ENCODE measurements around the gene ELANE. TPM values are rescaled to one million over a fixed set of nuclear protein-coding genes. Genes with fewer than 3 reads are reported as not detected.

The ELANE gene
- total RNA-seq, 2 experiments from 2014 or later, result not detected

DNA sequence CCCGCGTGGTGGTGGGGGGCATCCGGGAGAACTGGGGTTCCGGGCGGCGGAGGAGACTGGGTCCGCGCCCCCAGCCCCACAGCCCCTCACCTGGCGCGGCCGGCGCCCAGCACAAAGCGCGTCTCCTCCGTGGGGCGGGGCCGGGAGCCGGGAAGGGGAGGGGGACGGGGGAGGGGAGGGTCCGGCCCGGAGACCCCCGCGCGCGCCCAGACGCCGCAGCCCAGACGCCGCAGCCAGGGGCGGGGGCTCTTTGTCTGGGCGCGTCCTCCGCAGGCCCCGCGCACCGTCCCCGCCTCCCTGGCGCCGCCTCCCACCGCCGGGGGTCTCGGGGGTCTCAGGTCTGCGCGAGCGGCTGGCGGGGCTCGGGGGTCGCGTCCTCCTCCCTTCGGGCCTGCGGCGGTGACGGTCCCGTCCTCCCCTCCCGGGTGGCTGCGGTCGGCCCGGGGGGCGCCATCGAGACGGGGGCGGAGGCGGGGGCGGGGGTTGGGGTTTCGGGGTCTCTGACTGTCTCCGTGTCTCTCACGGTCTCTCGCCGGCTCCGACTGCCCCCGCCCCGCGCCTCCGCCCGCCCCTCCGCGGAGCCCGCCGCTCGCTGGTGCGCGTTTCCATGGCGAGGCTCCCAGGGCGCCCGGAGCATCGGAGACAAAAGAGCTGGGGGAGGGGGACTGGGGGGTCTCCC, 30.1 kb upstream of the ELANE start, which contains the start of gene PLPPR3:
Gene PLPPR3 (minus strand): TSS at position 131 of the 679 bp plus-strand sequence. CDS start 396 bp downstream, outside the sequence.
- ATAC-seq (no peak), DNase-seq (no peak)
- CTCF ChIA-PET, result no interaction called here
- Mint-ChIP-seq H3K27ac (no peak within 1 kb of the TSS), H3K4me1 (no peaks in the 10 kb centered on the region), H3K9me3 (ENCODE audit: low read depth) (no peaks in the 10 kb centered on the region), H3K4me3 (no peak within 1 kb of the TSS), H3K27me3 (peaks cover 17% of the 10 kb centered on the region), H3K36me3 (no peaks in the 10 kb centered on the region)

DNA sequence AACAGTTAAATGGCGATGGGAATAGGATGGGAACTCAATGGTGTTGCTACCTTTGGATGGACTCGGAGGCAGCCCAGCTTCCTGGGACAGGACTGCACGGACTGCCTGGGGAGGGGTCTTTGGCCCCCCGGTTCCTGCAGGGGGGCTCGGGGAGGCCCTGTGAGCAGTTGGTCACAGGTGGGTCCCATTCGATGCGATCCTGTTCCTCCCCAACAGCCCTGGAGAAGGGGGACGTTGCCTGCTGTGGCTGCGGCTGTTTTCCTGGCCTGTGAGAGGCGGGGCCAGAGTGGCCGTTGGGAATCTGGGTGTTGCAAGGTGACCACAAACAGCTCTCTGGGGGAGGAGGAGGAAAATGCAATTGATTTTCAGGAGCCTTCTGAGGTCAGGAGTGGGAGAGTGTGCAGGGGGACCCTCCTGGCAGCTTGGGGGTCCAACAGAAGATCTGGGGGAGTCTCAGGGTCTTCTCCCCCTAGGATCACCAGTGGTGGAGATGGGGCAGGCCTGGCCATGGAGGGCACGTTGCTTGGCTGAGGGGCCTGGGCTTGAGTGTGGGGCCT, 28.5 kb upstream of the ELANE start:
- CTCF ChIA-PET, result interaction anchor here (0.7 kb wide), 1 partner anchor 149 kb away, joined by 3 read pairs; no protein-coding TSS in a partner anchor
- Mint-ChIP-seq H3K36me3 (no peaks in the 10 kb centered on the region), H3K27me3 (peaks cover 17% of the 10 kb centered on the region), H3K4me1 (no peaks in the 10 kb centered on the region), H3K4me3 (no peak overlapping the region), H3K9me3 (ENCODE audit: low read depth) (no peaks in the 10 kb centered on the region), H3K27ac (no peak overlapping the region)
- ATAC-seq (no peak), DNase-seq (no peak)

DNA sequence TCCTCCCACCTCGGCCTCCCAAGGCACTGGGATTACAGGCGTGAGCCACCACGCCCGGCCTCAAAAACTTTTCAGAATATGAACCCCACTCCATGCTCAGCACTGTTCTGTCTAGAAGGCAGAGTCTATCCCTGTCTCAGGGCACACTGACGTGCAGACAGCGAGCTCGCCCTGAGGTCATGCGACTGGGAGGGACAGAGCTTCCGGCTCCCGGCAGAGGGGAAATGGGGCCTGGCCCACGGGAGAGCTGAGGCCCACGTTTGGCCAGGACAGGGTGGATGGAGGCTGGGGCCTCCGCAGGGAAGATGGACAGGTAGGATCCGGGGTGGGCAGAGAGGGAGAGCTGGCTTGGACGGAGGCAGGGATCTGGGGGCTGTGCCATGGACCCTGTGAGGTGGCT, 27.2 kb upstream of the ELANE start:
- Mint-ChIP-seq H3K27ac (no peak overlapping the region), H3K4me1 (no peaks in the 10 kb centered on the region), H3K9me3 (ENCODE audit: low read depth) (no peaks in the 10 kb centered on the region), H3K27me3 (peaks cover 17% of the 10 kb centered on the region), H3K4me3 (no peak overlapping the region), H3K36me3 (no peaks in the 10 kb centered on the region)
- CTCF ChIA-PET, result interaction anchor here (0.6 kb wide), 1 partner anchor 699 kb away, joined by 3 read pairs; no protein-coding TSS in a partner anchor
- no peak for DNase-seq
- no peak for ATAC-seq

DNA sequence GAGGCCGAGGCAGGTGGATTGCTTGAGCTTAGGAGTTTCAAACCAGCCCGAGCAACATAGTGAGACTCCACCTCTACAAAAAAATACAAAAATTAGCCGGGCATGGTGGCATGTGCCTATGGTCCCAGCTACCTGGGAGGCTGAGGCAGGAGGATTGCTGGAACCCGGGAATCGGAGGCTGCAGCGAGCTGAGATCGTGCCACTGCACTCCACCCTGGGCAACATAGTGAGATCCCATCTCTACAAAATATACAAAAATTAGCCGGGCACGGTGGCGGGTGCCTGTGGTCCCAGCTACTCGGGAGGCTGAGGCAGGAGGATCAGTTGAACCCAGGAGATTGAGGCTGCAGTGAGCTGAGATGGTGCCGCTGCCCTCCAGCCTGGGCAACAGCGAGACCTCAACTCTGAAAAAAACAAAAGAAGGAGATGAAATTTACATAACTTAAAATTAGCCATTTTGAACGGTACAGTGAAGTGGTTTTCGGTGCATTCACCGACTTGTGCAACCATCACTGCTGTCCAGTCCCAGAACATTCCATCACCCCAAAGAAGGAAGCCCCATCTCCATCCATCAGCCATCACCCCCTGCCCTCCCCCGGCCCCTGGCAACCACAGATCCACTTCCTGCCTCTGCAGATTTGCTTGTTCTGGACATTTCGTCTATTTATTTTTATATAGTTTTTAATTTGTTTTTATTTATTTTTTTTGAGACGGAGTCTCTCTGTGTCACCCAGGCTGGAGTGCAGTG, 26.0 kb upstream of the ELANE start:
- Mint-ChIP-seq H3K36me3 (no peaks in the 10 kb centered on the region), H3K9me3 (ENCODE audit: low read depth) (no peaks in the 10 kb centered on the region), H3K27me3 (peaks cover 15% of the 10 kb centered on the region), H3K4me3 (no peak overlapping the region), H3K27ac (no peak overlapping the region), H3K4me1 (no peaks in the 10 kb centered on the region)
- DNase-seq (no peak), ATAC-seq (no peak)
- CTCF ChIA-PET, result no interaction called here

DNA sequence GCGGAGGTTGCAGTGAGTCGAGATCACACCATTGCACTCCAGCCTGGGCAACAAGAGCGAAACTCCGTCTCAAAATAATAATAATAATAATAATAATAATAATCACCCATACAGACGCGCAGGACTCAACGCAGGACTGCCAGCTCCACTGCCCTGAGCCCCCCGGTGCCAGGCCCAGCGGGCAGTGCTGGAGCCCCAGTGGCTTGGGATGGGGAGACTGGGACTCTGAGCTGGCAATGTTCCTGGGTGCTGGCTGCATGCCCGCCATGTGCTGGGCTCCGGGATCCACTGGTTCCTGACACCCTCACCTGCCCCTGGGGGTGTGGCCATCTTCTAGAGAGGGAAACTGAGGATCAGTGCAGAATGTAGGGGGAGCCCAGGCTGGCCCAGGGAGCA, 24.8 kb upstream of the ELANE start:
- Mint-ChIP-seq H3K9me3 (ENCODE audit: low read depth) (no peaks in the 10 kb centered on the region), H3K4me3 (no peak overlapping the region), H3K27ac (no peak overlapping the region), H3K4me1 (no peaks in the 10 kb centered on the region), H3K36me3 (no peaks in the 10 kb centered on the region), H3K27me3 (peaks cover 15% of the 10 kb centered on the region)
- no peak for ATAC-seq
- CTCF ChIA-PET, result no interaction called here
- no peak for DNase-seq

DNA sequence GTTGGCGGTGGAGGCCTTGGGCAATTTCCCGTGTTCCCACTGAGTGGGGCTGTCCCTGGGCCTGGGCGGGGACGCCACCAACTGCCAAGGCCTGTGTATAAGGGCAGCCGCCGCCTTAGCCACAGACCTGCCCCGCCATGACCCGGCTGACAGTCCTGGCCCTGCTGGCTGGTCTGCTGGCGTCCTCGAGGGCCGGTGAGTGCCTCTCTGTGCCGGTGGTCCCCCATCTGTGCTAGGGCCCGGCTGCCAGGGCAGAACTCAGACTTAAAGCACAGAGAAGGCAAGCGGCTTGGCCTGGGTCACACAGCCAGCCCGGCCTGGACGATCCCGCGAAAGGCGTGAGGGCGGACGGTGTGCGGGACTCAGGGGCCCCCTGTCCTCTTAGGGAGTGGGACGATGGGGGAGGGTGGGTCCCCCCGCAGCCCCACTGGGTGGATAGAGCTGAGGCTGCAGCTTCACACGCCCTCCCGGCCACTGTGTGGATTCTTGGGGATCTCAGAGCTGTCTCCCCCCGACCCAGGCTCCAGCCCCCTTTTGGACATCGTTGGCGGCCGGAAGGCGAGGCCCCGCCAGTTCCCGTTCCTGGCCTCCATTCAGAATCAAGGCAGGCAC, 24.3 kb upstream of the ELANE start, which contains the start of gene AZU1:
Gene AZU1 (plus strand): TSS at position 128 of the 612 bp plus-strand sequence. CDS start 10 bp downstream, at position 138.
- CTCF ChIA-PET, result no interaction called here
- DNase-seq, result no peak

DNA sequence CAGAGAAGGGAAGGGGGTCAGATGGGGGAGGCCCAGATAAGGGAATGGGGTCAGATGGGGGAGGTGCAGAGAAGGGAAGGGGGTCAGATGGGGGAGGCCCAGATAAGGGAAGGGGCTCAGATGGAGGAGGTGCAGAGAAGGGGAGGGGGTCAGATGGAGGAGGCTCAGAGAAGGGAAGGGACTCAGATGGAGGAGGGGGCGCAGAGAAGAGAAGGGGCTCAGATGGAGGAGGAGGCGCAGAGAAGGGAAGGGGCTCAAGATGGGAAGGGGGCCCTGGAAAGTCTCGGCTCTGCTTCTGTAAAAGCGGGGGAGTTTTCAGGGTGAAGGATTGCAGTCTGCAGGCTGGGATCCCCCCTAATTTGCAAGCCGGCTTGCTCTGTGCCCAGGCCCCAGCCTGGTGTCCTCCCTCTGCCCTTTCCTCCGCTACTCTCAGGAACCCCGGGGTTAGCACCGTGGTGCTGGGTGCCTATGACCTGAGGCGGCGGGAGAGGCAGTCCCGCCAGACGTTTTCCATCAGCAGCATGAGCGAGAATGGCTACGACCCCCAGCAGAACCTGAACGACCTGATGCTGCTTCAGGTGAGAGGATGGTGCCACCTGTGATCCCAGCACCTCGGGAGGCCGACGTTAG, 22.9 kb upstream of the ELANE start:
- H3K9me3 Mint-ChIP-seq (ENCODE audit: low read depth), result no peaks in the 10 kb centered on the region
- H3K27me3 Mint-ChIP-seq, result no peaks in the 10 kb centered on the region
- CTCF ChIA-PET, result no interaction called here
- no peaks in the 10 kb centered on the region for H3K4me1 Mint-ChIP-seq
- no peak overlapping the region for H3K4me3 Mint-ChIP-seq
- no peaks in the 10 kb centered on the region for H3K36me3 Mint-ChIP-seq
- ATAC-seq, result no peak
- H3K27ac Mint-ChIP-seq, result no peak overlapping the region
- no peak for DNase-seq

More for the DNA sequence above, 24.3 kb upstream of the ELANE start, which contains the start of gene AZU1:
- Mint-ChIP-seq H3K9me3 (ENCODE audit: low read depth) (no peaks in the 10 kb centered on the region), H3K27me3 (peaks cover 12% of the 10 kb centered on the region), H3K4me1 (no peaks in the 10 kb centered on the region), H3K36me3 (no peaks in the 10 kb centered on the region), H3K4me3 (no peak within 1 kb of the TSS), H3K27ac (no peak within 1 kb of the TSS)
- no peak for ATAC-seq

DNA sequence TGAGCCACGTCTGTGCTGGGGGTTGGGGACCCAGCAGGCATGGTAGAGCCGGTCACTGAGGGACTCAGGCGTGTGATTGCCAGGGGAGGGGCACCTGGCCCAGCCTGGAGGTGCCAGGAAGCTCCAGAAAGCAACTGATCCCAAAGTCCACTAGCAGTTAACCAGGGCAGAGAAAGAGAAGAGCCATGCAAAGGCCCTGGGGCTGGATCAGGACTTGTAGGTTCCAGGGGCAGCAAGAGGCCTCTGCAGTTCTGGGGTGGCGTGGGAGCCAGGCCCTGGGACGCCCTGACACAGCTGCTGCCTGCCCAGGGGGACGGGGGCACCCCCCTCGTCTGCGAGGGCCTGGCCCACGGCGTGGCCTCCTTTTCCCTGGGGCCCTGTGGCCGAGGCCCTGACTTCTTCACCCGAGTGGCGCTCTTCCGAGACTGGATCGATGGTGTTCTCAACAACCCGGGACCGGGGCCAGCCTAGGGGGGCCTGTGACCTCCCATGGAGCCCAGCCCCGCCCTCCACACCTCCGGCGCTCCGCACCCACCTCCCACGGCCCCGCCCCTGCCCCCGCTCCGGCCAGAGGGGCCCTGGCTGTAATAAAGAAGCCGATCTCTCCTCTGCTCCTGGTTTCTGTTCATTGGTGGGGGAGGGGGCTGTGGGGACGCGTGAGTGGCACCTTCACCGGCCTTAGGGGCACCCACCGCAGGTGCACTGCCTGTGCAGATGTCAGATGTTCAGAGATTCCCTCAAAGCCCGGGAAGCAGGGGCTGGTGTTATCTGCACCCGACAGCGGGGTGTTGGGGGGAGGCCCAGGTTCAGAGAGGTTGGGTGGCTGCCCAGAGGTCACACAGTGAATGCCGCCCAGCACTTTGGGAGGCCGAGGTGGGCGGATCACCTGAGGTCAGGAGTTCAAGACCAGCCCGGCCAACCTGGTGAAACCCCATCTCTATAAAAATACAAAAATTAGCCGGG, 20.4 kb upstream of the ELANE start:
- H3K27me3 Mint-ChIP-seq, result peaks cover 5% of the 10 kb centered on the region
- H3K27ac Mint-ChIP-seq, result no peak overlapping the region
- H3K9me3 Mint-ChIP-seq (ENCODE audit: low read depth), result no peaks in the 10 kb centered on the region
- no peaks in the 10 kb centered on the region for H3K36me3 Mint-ChIP-seq
- DNase-seq (no peak), ATAC-seq (no peak)
- H3K4me1 Mint-ChIP-seq, result peaks cover 3% of the 10 kb centered on the region
- H3K4me3 Mint-ChIP-seq, result no peak overlapping the region
- CTCF ChIA-PET, result no interaction called here

DNA sequence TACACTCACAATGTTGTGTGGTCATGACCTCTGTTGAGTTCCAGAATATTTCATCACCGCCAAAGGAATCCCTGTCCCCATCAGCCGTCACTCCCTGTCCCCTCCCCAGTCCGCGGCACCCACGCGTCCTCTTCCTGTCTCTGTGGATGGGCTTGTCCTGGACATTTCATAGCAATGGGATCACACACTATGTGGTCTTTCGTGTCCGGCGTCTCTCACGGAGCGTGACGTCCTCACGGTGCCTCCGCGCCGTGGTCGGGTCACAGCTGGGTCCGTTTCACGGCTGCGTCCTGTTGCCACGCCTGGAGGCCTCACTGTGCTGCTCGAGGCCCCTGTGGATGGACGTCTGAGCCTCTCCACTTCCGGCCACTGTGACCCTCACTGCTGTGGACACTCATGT, 17.9 kb upstream of the ELANE start:
- Mint-ChIP-seq H3K4me1 (peaks cover 3% of the 10 kb centered on the region), H3K27me3 (peaks cover 7% of the 10 kb centered on the region), H3K27ac (no peak overlapping the region), H3K36me3 (no peaks in the 10 kb centered on the region), H3K4me3 (no peak overlapping the region), H3K9me3 (ENCODE audit: low read depth) (no peaks in the 10 kb centered on the region)
- ATAC-seq, result no peak
- DNase-seq, result no peak
- CTCF ChIA-PET, result no interaction called here

DNA sequence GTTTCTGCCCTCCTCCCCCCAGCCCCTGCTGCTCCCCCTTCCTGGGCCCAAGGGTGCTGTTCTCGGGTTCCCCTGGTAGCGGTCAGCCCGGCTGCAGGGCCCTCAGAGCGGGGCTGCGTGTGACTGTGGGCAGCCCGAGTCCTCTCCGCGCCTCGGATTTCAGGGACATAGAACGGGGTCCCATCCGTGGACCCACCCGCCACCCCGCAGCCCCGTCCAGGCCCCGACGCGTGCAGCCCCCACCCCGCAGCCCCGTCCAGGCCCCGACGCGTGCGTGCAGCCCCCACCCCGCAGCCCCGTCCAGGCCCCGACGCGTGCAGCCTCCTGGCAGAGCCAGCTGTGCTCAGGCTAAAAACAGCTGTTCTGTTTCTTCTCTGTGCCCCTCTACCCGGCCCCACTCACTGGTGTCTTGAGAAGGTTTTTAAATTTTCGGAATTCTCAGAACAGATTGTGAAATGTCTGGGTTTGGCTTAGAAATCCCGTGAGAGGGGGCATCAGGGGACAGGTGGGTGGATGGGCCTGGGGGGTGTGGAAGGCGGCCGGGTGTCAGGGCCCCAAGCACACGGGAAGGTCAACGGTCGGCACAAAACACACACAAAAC, 16.8 kb upstream of the ELANE start:
- H3K36me3 Mint-ChIP-seq, result no peaks in the 10 kb centered on the region
- ATAC-seq (no peak), DNase-seq (no peak)
- H3K27me3 Mint-ChIP-seq, result peaks cover 7% of the 10 kb centered on the region
- CTCF ChIA-PET, result no interaction called here
- no peak overlapping the region for H3K4me3 Mint-ChIP-seq
- no peak overlapping the region for H3K27ac Mint-ChIP-seq
- H3K9me3 Mint-ChIP-seq (ENCODE audit: low read depth), result no peaks in the 10 kb centered on the region
- H3K4me1 Mint-ChIP-seq, result peaks cover 3% of the 10 kb centered on the region

DNA sequence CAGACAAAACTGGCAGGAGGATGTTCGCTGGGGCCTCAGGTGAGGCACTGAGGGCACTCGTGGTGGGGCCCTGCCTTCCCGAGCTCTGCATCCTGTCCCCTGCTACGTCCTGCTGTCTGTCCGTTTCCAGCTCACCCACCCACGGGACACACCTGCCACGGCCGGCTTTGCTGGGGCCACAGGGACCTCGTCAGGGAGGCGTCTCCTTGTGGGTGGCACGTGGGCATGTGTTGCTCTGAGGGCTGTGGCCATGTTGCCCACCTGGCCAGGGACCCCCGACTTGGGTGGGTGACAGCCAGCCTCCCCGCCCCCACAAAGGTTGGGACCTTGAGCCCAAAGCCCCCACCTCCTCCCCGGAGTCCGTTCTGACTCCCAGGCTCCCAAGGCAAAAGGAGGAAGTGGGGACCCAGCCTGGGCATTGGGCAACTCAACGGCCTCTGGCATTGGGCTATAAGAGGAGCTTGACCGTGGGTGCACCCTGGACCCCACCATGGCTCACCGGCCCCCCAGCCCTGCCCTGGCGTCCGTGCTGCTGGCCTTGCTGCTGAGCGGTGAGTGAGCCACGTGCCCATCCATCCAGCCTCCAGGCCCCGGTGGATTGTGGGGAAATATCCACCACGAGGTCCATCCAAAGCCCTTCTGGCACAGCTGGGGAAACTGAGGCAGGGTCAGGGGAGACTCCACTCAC, 11.4 kb upstream of the ELANE start, which contains the start of gene PRTN3:
Gene PRTN3 (plus strand): TSS at position 481 of the 688 bp plus-strand sequence. CDS start 10 bp downstream, at position 491.
- ATAC-seq (no peak), DNase-seq (no peak)
- Mint-ChIP-seq H3K4me1 (peaks cover 6% of the 10 kb centered on the region), H3K27ac (no peak within 1 kb of the TSS), H3K4me3 (no peak within 1 kb of the TSS), H3K36me3 (peaks cover 3% of the 10 kb centered on the region), H3K9me3 (ENCODE audit: low read depth) (peaks cover 3% of the 10 kb centered on the region), H3K27me3 (peaks cover 33% of the 10 kb centered on the region)
- CTCF ChIA-PET, result no interaction called here
